Adipose tissue (tissue), 3 donors: ENCODE results near the gene OR51E1. TPM values are rescaled to one million over a fixed set of nuclear protein-coding genes. Genes with fewer than 3 reads are reported as not detected.

Source experiments
- H3K27ac ChIP-seq: one replicate; pipeline ENCODE4 v1.5.1; 2013; ENCODE audit warnings: low read depth, low read length
- WGBS, 3 donors: extraction: QIAGEN DNeasy Blood & Tissue Kit; methylation state at CpG; one replicate each; pipeline ENCODE4 v1.1.7; 2013; 5-methylcytosine and 5-hydroxymethylcytosine counted together
- polyA plus RNA-seq, 3 donors: library from polyadenylated mRNA; stranded (reverse); fragments of 200-250 nt; gene quantifications; one replicate each; pipeline ENCODE4 v1.2.3, GENCODE V29; 2013
- donor health status: healthy with polysubstance abuse.
- donor health status: Bipolar disorder and iron deficiency.
- donor health status: healthy.

Gene OR51E1
- polyA plus RNA-seq, 3 donors: 0.16 to 2.7 (median 1.2) TPM

- H3K27ac ChIP-seq: no peak within 1 kb of the TSS
- WGBS, 3 donors: 64 to 81% (median 76%) methylated on average over 3 of the region's 3 CpGs
These were observed 53.8 kb downstream of the OR51E1 start, which contains the start of gene OR51E2 for GRCh38 chr11:4697585-4697984. OR51E2 (minus strand) TSS chr11:4697853; CDS start chr11:4682711, 15,142 bp downstream.

GRCh38 chr11:4699697-4700435 lies 56.1 kb downstream of the OR51E1 start:
- H3K27ac ChIP-seq: no peak overlapping the region
- 89 to 94% (median 90%) methylated on average over 3 of the region's 3 CpGs for WGBS, 3 donors

- no peak overlapping the region for H3K27ac ChIP-seq
- 56 to 85% (median 66%) methylated on average over 1 of the region's 1 CpG for WGBS, 3 donors
These were observed 56.6 kb downstream of the OR51E1 start for GRCh38 chr11:4700436-4700820.

DNA sequence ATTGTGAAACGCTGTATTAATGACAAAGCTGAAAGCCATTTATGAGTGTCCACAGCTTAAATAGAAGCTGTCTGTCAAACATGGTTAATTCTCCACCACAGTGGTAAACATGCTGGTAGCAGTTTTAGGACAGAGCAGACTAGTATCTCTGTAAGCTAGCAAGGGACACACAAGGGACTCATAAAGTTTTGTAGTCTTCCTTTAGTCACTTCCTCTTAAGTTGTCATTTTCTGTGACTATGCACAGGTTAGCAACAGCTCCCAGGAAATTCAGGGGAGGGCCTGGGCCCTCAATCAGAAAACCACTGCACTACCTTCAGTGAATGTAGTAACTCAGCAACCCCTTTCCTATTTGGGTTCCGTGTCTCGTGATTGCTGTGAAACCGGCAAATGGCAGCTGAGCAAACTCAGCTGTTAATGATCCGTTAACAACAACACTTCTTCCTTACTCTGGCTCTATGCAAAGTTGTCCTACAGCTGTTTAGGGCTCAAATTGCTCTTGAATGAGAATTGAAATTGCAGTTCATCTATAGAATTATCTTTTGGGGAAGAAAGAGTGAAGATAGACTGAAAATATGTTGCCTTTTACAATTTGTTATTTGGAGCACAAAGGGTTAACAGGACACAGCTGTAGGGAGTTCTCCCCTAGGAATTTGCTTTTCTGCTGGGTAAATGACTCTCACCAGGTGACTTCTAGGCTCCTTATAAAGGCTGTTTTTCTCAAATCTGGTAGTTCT lies 60.4 kb downstream of the OR51E1 start, which contains the start of gene MMP26:
Gene MMP26, plus strand, starts transcription at position 731 of the 736 bp plus-strand sequence.
- WGBS, 3 donors: 15 to 50% (median 35%) methylated on average over 5 of the region's 5 CpGs

DNA sequence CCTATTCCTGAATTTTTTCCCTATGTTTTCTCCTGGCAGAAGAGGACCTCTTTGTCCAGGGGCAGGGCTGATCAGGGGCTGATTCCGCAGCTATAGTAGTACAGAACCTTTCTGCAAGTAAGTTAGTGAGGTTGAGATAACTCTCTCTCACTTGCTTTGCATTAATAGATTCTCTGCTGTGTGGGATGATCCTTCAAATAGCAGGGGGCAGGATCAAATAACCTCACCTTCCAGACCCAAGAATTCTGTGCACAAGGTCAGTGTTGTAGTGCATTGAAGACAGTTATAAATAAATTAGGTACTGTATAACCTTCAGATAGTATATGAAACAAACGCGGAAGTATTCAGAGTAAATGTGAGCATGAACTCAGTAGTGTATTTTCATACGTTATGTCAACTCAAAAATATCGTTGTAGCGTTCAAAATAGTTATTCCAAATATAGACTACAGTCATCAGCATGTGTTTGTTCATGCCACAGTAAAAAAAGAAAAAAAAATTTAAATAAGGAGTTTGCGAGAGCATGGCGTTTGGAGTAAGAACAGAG lies 61.1 kb downstream of the OR51E1 start:
- no peak overlapping the region for H3K27ac ChIP-seq
- 66 to 74% (median 71%) methylated on average over 8 of the region's 8 CpGs for WGBS, 3 donors

More for the DNA sequence above, 60.4 kb downstream of the OR51E1 start, which contains the start of gene MMP26:
- H3K27ac ChIP-seq: no peak within 1 kb of the TSS

Other genes starting within 250 kb of the OR51E1 start
- gene OR52K2, start 194.7 kb upstream of the OR51E1 start, polyA plus RNA-seq: not detected
- not detected for gene OR52K1, start 161.3 kb upstream of the OR51E1 start, polyA plus RNA-seq
- not detected for gene OR52M1, start 98.8 kb upstream of the OR51E1 start, polyA plus RNA-seq
- gene OR52I2, start 62.2 kb upstream of the OR51E1 start, polyA plus RNA-seq: not detected
- gene OR52I1, start 49.9 kb upstream of the OR51E1 start, polyA plus RNA-seq: not detected
- 10 to 100 TPM in 1 of 3 donors, 1 to 10 TPM in 2; 4.2 to 12.4 (median 5.1) TPM for gene TRIM68, start 35.8 kb upstream of the OR51E1 start, polyA plus RNA-seq
- gene OR51D1, start 6.5 kb upstream of the OR51E1 start, polyA plus RNA-seq: not detected
- under 1 TPM; 0.02 to 0.56 (median 0.10) TPM for gene OR51E2, start 53.9 kb downstream of the OR51E1 start, polyA plus RNA-seq
- gene MMP26, start 60.8 kb downstream of the OR51E1 start, polyA plus RNA-seq: not detected
- gene OR51F1, start 126.0 kb downstream of the OR51E1 start, polyA plus RNA-seq: not detected
- gene OR52R1, start 160.4 kb downstream of the OR51E1 start, polyA plus RNA-seq: 1 to 10 TPM in 1 of 3 donors, not detected in 2; 1.2 TPM
- gene OR51F2, start 177.3 kb downstream of the OR51E1 start, polyA plus RNA-seq: not detected
- not detected for gene OR51S1, start 205.2 kb downstream of the OR51E1 start, polyA plus RNA-seq
- not detected for gene OR51T1, start 237.9 kb downstream of the OR51E1 start, polyA plus RNA-seq